ENCODE measurements around the gene TCTN1. TPM values are rescaled to one million over a fixed set of nuclear protein-coding genes. Genes with fewer than 3 reads are reported as not detected.
"Not testable (repeated sequence)": the region's sequence is repeated elsewhere in the genome, so short reads cannot be mapped to it uniquely, and the experiment has no call there.

The TCTN1 gene
- total RNA-seq, 3 donors from 2014 or later = 7.2 to 23.7 (median 8.2) TPM

DNA sequence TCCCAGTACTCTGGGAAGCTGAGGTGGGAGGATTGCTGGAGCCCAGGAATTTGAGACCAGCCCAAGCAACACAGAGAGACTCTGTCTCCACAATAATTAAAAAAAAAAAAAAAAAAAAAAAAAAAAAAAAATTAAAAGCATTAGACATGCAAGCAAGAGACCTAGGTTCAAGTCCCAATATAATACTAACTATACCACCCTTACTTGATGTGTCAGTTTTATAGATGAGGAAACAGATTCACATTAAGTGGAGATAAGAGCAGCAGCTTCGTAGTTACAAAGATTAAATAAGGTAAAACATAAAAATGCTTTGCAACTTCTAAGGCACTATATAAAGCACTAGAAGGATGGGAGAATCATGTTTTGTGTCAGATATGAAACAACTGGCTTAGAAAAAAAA is 39.9 kb upstream of the TCTN1 start:
- intact Hi-C loops (cut with DNase I, micrococcal nuclease) = no loop called here
- ATAC-seq = peak; percentile 28
- Histone ChIP-seq H3K36me3 (ENCODE audit: low read depth) (no peaks in the 10 kb centered on the region), H3K9me3 (peaks cover 21% of the 10 kb centered on the region), H3K4me1 (ENCODE audit: low read depth) (peaks cover 28% of the 10 kb centered on the region), H3K4me3 (no peak overlapping the region)
- TF ChIP-seq, protein P1, sequence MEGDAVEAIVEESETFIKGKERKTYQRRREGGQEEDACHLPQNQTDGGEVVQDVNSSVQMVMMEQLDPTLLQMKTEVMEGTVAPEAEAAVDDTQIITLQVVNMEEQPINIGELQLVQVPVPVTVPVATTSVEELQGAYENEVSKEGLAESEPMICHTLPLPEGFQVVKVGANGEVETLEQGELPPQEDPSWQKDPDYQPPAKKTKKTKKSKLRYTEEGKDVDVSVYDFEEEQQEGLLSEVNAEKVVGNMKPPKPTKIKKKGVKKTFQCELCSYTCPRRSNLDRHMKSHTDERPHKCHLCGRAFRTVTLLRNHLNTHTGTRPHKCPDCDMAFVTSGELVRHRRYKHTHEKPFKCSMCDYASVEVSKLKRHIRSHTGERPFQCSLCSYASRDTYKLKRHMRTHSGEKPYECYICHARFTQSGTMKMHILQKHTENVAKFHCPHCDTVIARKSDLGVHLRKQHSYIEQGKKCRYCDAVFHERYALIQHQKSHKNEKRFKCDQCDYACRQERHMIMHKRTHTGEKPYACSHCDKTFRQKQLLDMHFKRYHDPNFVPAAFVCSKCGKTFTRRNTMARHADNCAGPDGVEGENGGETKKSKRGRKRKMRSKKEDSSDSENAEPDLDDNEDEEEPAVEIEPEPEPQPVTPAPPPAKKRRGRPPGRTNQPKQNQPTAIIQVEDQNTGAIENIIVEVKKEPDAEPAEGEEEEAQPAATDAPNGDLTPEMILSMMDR (IDR thresholded peaks at IDR 0.05) = no peak
- no peak for DNase-seq

DNA sequence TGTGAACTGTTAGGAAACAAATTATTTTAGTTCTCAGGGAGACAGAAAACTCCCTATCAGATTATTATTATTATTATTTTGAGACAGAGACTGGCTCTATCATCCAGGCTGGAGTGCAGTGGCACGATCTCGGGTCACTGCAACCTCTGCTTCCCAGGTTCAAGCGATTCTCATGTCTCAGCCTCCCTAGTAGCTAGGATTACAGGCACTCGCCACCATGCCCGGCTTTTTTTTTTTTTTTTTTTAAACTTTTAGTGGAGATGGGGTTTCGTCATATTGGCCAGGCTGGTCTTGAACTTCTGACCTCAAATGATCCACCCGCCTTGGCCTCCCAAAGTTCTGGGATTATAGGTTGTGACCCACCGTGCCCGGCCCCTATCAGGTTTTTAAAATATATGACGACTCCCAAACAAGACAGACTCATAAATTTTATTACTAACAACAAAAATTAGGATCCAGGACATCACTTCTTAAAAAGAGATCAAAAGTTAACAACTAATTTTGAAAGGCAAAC is 39.2 kb upstream of the TCTN1 start:
- ATAC-seq; H3K4me3 ChIP-seq; H3K36me3 ChIP-seq (ENCODE audit: low read depth); intact Hi-C loops (cut with DNase I, micrococcal nuclease); DNase-seq: not testable (repeated sequence)
- peaks cover 21% of the 10 kb centered on the region for H3K9me3 ChIP-seq
- peaks cover 36% of the 10 kb centered on the region for H3K4me1 ChIP-seq (ENCODE audit: low read depth)

DNA sequence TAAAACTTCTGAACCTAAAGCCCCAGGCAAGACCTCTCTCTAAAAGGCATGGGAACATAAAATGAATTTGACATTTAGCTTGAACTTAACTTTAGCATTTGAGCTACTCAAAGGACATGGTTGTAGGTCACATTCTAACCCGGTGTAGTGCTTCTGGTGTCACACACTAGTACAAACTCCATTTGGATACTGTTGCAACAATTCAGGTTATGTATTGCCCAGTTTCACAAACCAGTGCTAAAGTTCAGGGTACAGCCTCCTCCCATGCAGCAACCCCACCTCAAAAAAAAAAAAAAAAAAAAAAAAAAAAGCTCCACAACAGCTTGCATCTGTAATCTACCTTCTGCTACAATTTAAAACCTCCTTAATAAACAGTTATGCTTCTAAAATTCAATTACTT is 38.6 kb upstream of the TCTN1 start:
- DNase-seq (peak in 1 of 3 donors; percentile 57), ATAC-seq (peak; percentile 80)
- Histone ChIP-seq H3K4me1 (ENCODE audit: low read depth) (peaks cover 39% of the 10 kb centered on the region), H3K9me3 (peaks cover 21% of the 10 kb centered on the region), H3K4me3 (no peak overlapping the region), H3K36me3 (ENCODE audit: low read depth) (no peaks in the 10 kb centered on the region)
- TF ChIP-seq, protein P1 (IDR thresholded peaks at IDR 0.05) = peak; percentile 7
- intact Hi-C loops (cut with DNase I, micrococcal nuclease) = no loop called here

DNA sequence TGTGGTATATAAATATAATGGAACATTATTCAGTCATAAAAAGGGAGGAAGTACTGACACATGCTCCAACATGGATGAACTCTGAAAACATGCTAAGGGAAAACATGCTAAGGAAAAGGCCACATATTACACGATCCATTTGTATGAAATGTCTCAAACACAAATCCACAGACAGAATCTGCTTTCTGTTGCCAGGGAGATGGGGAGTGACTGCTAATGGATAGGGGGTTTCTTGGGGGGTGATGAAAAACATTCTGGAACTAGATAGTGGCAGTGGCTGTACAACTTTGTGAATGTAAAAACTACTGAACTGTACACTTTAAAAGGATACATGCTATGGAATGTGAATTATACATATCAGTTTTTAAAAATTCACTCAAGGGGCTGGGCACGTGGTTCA is 37.4 kb upstream of the TCTN1 start:
- Histone ChIP-seq H3K9me3 (peaks cover 15% of the 10 kb centered on the region), H3K4me1 (ENCODE audit: low read depth) (peaks cover 49% of the 10 kb centered on the region), H3K36me3 (ENCODE audit: low read depth) (no peaks in the 10 kb centered on the region), H3K4me3 (no peak overlapping the region)
- ATAC-seq (no peak), DNase-seq (no peak)
- TF ChIP-seq, protein P1 (IDR thresholded peaks at IDR 0.05) = no peak
- intact Hi-C loops (cut with DNase I, micrococcal nuclease) = no loop called here

DNA sequence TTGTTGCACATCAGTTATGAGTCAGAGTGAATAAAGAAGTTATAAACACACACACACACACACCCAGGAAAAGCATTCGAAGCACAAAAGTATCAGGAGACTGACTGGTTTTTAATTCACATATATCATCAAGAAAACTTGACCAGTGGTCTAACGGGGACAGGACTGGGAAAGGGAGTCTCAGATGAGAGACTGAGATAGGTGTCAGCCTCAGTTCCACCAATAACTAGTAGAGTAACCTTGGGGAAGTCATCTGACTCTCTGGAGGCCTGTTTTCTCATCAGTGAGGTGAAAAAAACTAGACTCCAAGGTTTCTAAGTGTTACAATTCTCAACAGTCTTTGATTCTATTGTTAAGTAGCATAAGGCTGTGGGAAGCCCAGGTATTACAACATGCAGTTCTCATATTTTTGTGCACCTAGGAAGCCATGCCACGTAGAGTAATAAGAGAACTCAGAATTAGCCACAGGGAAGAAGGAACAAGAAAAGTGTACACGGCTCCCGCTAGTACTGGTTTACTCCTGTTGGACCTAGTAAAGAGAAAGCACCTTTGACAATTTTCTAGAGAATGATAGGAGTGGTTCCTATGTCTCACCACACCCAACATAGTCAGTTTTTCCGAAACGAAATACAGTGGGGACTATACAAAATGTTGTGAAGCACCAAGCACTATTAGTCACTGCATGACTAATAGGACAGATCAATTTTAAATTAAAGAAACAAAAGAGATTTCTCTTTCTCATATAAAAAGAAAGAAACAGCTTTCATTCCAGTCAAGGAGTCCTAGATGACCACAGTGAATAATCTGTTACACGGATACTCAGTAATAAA is 35.9 kb upstream of the TCTN1 start:
- Histone ChIP-seq H3K9me3 (no peaks in the 10 kb centered on the region), H3K4me3 (no peak overlapping the region), H3K4me1 (ENCODE audit: low read depth) (peaks cover 49% of the 10 kb centered on the region), H3K36me3 (ENCODE audit: low read depth) (no peaks in the 10 kb centered on the region)
- intact Hi-C loops (cut with DNase I, micrococcal nuclease) = no loop called here
- ATAC-seq = peak; percentile 71
- DNase-seq = peak in 1 of 3 donors; percentile 72
- TF ChIP-seq, protein P1 (IDR thresholded peaks at IDR 0.05) = no peak
